ENCODE measurements around the gene DLG2. TPM values are rescaled to one million over a fixed set of nuclear protein-coding genes. Genes with fewer than 3 reads are reported as not detected.
"Not testable (repeated sequence)": the region's sequence is repeated elsewhere in the genome, so short reads cannot be mapped to it uniquely, and the experiment has no call there.

Gene DLG2
- total RNA-seq, 1 experiment from 2014 or later: 0.72 TPM

DNA sequence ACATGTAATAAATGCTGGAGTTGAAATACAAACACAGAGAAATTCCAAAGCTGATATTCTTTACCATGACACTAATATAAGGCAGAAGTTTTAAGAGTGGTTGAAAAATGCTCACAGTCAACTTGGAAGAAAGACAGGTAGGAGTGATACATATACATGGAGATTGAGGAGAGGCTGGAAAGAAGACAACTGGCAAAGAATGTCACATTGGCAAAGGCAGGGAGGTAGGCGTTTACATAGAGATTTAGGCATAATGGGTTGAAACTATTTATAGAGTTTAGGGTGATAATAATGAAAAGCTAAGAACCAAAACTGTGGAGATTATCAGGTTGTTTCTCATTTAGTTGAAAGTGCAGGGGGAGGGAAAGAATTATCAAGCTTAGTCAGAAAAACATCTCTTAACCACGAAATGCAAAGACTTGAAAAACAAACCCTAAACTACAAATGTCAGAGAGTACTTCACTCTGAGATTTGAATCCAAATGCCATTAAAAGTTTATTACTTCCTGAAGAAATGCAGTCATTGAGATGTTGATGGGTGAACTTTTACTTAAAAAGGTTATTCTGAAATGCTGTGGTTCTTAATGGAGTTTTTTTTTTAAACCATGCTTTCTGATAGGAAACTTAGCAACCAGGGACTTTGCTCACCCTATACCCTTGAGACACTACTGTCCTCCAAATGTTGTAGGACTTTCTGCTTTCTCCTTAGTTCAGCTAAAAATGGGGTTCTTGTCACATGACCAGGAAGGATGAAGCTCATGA, 2202.6 kb downstream of the DLG2 start:
- DNase-seq (ENCODE audit: low spot score): no peak

DNA sequence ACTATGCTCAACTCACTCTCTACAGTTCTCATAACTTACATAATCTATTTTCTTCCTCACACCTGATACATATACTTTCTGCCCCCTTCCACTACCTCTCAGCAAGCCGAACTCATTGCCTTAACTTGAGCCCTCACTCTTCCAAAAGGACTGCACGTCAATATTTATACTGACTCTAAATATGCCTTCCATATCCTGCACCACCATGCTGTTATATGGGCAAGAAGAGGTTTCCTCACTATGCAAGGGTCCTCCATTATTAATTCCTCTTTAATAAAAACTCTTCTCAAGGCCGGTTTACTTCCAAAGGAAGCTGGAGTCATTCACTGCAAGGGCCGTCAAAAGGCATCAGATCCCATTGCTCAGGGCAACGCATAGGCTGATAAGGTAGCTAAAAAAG, 2204.5 kb downstream of the DLG2 start:
- DNase-seq (ENCODE audit: low spot score): not testable (repeated sequence)

DNA sequence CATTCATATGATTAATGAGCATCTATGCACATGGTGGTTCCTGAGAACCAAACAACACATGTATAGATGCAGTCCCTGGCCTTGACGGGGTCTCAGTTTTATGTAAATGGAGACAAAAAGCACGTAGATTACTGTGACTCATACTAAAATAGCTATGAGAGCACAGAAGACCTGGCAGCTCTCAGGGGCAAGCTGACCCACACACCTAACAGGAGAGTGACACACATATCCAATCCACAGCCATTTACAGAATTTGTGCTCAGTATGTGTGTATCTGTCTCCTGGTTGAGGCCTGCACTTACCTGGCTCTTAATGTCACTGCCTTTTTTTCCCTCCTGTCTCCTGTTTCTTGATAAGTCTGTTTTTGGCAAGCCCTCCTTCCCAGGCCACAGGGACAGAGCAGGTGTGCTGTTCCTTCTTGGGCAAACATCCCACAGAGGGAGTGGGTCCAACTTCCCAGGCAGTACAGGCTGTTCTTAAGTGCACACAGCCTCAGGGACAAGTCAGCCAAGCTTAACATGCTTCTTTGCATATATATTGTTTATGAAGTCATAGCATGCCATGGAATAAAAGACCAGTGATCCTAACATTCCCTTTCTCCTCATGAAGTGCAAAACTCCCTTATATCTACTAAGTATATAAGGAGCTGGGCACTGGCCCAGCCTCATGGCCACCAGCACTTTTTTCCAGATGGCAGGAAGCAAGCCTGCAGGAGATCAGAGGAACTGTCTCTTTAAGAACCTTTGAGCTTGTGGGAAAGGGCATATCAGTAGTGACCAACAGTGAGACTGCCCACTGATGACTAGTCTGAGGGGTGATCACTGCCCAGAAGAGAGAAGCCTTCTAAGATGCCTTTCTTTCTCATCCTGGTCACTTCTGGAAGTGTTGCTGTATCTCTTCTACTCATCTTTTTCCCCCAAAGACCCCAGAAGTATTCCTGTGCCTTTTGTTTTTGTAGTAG, 2216.3 kb downstream of the DLG2 start:
- no peak for DNase-seq (ENCODE audit: low spot score)

DNA sequence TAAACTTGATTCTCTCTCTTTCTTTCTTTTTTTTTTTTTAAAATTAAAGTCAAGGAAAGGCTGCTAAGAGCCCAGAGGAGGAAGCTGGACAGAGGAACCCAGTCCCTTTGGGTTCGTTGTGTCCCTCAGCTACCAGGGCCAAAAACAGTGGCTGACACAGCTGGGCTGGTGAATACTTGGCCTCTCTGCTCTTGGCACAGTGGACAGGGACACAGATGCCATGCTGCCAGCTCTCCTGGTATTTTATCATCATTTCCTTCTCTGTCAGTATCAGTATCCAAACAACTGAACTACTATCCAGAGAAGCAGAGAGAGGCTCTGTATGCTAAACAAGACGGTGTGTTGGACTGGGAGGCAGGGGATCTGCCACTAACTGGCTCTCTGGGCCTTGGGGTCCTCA, 2217.3 kb downstream of the DLG2 start:
- no peak for DNase-seq (ENCODE audit: low spot score)

DNA sequence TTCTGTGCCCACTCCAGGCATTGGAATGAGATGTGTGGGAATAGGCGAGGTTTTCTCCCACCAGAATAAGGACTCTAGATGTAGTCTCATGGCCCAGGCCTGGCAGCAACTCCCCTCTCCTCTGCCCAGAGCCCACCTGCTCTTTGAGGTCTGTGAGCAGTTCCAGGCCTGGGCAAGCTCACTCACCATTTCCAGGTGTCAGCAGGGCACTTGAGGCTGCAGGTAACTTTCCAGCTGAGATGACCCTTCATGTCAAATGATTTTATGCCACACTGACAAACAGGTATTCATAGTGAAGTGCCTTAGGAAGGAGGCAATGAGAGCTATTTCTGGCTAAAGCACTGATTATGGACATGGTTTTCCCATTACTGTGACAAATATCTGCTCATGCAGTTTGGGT, 2217.7 kb downstream of the DLG2 start:
- no peak for DNase-seq (ENCODE audit: low spot score)

DNA sequence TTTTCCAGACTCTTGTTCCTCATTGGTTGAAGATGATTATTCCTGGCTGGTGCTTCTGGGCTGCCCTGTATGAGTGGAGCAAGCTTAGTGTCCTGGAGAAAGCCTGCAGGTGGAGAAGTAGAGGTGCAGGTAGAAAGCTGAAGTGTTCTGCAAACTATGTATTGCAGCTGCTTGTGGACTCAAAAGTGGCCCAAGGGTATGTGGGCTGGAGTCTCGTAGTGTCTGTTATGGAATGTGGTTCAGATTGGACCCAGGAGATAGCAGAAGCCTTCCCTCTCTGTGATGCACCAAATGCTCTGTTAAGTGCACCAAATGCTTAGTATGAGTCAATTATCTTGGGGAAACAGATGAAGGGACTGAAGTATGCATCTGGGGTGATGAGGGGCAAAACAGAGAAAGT, 2218.2 kb downstream of the DLG2 start:
- DNase-seq (ENCODE audit: low spot score): no peak

Other genes starting within 250 kb of the DLG2 start
- 175 and 197 TPM in 2 replicates for gene TMEM126B, start 1.2 kb upstream of the DLG2 start, total RNA-seq (2014; rRNA removed; shearing (Covaris generic))
- gene TMEM126A, start 20.6 kb upstream of the DLG2 start, total RNA-seq (2014; rRNA removed; shearing (Covaris generic)): 116 and 134 TPM in 2 replicates
- 46.6 and 54.2 TPM in 2 replicates for gene CREBZF, start 37.8 kb upstream of the DLG2 start, total RNA-seq (2014; rRNA removed; shearing (Covaris generic))
- gene CCDC89, start 58.9 kb upstream of the DLG2 start, total RNA-seq (2014; rRNA removed; shearing (Covaris generic)): 11.5 and 13.6 TPM in 2 replicates
- gene SYTL2, start 183.8 kb upstream of the DLG2 start, total RNA-seq (2014; rRNA removed; shearing (Covaris generic)): 39.2 and 52.2 TPM in 2 replicates
- gene CCDC83, start 228.0 kb upstream of the DLG2 start, total RNA-seq (2014; rRNA removed; shearing (Covaris generic)): not detected in 2 replicates

Measured in A172 (cell line).